AG04449 (cell line): Measurements from ENCODE around the gene HNRNPA1L2.
"Not testable (repeated sequence)": the region's sequence is repeated elsewhere in the genome, so short reads cannot be mapped to it uniquely, and the experiment has no call there.

ENCODE experiments used
- CTCF ChIA-PET: fragments of 350-600 bp; formaldehyde crosslinking; extraction: SDS; loops from one replicate; lab custom pipeline; 2021; ENCODE audit warnings: antibody characterized with exemption; lab: Yijun Ruan, JAX
- POLR2A ChIA-PET: fragments of 400-600, 350-600 bp; formaldehyde crosslinking; extraction: SDS; loops from one replicate; lab custom pipeline; 2020; ENCODE audit warnings: antibody characterized with exemption, inconsistent platforms; lab: Yijun Ruan, JAX
- DNase-seq: peaks from one replicate; pipeline ENCODE4 v3.0.0-alpha.2; 2010; ENCODE audit warnings: low read depth, low spot score
- H3K4me3 ChIP-seq: 2 replicates; pipeline ENCODE4 v1.5.1; 2011; ENCODE audit warnings: low read depth, mild to moderate bottlenecking, control low read depth, low read length
- TF ChIP-seq, protein P1 (sequence below): IDR thresholded peaks from one replicate; pipeline ENCODE4 v1.5.1; 2011; ENCODE audit warnings: mild to moderate bottlenecking, moderate library complexity, low read length, control low read depth, inconsistent platforms; ENCODE audit not compliant: insufficient read depth; ENCODE audit errors: missing control alignments

HNRNPA1L2 gene

DNA sequence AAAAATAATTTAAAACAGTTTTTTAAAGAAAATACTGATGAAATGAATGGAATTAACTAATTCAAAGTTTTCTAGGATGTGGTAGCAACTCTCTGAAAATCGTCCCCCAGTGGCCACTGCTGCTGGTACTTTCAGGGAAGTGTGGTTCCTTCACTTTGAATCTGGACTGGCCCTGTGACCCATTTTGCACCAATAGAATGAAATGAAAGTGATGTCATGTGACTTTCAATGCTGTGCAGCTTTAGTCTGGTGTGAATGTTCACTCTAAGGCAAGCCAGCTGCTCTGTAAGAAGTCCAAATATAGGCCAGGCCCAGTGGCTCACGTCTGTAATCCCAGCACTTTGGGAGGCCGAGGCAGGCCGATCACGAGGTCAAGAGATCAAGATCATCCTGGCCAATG is 26.4 kb upstream of the HNRNPA1L2 start:
- ChIA-PET CTCF (no interaction called here), POLR2A (interaction anchor here (2.2 to 3.0 kb wide), 2 partner anchors 16 to 37 kb away, joined by 10 to 31 read pairs; partner anchors contain the start of gene SUGT1)
- no peak for DNase-seq
- no peak overlapping the region for H3K4me3 ChIP-seq
- TF ChIP-seq, protein P1, sequence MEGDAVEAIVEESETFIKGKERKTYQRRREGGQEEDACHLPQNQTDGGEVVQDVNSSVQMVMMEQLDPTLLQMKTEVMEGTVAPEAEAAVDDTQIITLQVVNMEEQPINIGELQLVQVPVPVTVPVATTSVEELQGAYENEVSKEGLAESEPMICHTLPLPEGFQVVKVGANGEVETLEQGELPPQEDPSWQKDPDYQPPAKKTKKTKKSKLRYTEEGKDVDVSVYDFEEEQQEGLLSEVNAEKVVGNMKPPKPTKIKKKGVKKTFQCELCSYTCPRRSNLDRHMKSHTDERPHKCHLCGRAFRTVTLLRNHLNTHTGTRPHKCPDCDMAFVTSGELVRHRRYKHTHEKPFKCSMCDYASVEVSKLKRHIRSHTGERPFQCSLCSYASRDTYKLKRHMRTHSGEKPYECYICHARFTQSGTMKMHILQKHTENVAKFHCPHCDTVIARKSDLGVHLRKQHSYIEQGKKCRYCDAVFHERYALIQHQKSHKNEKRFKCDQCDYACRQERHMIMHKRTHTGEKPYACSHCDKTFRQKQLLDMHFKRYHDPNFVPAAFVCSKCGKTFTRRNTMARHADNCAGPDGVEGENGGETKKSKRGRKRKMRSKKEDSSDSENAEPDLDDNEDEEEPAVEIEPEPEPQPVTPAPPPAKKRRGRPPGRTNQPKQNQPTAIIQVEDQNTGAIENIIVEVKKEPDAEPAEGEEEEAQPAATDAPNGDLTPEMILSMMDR = no peak

DNA sequence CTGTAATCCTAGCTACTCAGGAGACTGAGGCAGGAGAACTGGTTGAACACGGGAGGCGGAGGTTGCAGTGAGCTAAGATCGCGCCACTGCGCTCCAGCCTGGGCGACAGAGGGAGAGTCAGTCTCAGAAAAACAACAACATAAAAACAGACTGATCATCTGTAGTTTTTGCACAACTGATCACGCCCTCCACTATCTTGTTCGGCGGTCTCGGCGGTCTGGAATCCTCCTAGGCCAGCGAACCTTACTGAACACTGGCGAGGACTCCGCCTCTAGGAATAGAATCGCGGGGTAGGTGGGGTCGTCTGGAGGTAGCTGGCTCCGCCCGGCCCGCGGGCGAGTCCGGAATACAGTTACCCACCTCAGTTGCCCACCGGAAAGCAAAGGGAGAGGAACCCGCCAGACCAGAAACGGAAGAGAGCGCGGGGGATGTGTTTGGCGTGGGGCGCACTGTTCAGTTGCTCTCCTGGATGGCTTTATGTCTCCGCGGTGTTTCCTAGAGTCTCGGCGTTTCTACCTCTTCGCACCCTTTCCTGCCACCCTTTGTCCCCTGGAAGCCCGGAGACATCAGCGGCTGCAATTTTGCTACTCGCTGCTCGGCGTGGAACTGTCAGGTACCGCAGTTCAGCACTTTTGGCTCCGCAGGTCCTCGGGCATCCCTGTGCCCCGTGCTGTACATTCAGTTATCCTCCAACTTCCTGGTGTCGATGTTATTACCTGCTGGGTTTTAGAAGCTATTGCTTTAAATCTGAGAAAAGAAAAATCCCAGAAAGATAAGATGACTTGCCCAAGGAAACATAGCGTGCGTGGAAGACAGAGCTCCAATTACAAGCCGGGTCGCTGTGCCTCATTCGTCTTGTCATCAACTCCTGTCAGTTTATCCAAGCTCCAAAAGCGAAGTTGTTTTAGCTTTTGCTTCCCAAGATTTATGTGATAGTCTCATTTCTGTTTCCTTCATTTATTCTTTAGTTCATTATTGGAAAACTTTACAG is 24.9 kb upstream of the HNRNPA1L2 start:
- ChIA-PET POLR2A (interaction anchor here (0.8 to 3.0 kb wide), 3 partner anchors 11 to 35 kb away, joined by 5 to 31 read pairs (median 10); partner anchors contain the start of gene SUGT1), CTCF (interaction anchor here (1.1 to 1.9 kb wide), 3 partner anchors 9 to 351 kb away, joined by 3 to 7 read pairs (median 7); partner anchors contain the start of gene SUGT1)
- TF ChIP-seq, protein P1 = no peak
- peak overlapping the region; percentile 95 for H3K4me3 ChIP-seq
- DNase-seq = peak; percentile 26

DNA sequence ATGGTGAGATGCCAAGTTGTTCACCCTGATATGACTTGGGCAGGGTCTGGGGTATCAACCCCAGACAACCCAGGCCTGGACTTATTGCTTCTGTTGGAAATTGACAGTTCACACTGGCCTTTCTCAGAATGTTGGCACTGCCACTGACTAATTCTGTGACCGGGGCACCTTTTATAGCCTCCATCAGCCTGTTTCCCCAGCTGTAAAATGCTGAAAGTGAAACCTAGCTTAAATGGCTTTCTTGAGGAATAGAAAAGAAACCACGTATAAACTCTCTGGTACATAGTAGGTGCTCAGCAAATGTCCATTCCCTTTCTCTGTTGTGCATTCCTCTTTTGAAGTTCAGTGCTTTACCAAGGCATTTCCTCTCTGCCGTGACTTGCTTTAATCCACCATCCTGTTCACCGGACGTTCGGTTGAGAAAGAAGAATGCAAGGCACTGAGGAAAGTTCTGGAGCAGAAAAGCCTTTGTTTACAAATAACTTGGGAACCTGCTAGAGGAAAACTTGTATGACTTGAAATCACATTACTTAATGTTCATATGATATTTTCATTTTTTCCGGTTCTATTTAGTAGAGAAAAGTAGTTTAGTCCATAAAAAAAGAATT is 11.0 kb upstream of the HNRNPA1L2 start:
- DNase-seq, CTCF ChIA-PET, POLR2A ChIA-PET, H3K4me3 ChIP-seq: not testable (repeated sequence)

DNA sequence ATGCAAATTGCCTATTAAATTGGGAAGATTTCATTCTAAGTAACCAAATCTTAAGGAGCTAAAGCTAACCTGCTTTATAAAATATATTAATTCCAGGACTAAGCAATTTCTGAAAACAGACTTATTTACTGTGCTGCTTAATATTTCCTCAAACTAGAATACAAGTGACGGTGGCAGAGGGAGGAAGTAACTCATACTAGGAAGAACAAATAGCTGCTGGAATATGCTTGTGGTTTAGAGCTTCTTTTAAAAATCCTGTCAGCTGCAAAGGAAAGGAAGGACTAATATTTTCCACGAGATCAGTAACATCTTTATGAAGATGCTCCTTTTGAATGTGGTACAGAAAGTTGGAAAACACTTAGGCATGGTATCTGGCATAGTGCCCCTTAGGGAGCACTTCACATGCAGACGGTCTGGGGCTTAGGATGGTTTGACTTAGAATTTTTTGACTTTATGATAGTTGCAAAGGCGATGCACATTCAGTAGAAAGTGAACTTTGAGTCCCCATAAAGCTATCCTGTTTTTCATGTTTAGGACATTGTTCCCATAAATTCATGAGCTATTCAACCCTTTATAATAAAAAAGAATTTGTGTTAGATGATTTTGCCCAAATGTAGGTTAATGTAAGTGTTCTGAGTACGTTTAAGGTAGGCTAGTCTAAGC is 3.4 kb upstream of the HNRNPA1L2 start:
- DNase-seq = no peak
- TF ChIP-seq, protein P1 = no peak
- POLR2A ChIA-PET = interaction anchor here (0.7 kb wide), 1 partner anchor 14 kb away, joined by 5 read pairs; the partner anchor contains the start of gene SUGT1
- no peak overlapping the region for H3K4me3 ChIP-seq
- CTCF ChIA-PET = interaction anchor here (1.1 to 2.1 kb wide), 3 partner anchors 9 to 26 kb away, joined by 3 to 11 read pairs (median 4); partner anchors contain the start of gene SUGT1

DNA sequence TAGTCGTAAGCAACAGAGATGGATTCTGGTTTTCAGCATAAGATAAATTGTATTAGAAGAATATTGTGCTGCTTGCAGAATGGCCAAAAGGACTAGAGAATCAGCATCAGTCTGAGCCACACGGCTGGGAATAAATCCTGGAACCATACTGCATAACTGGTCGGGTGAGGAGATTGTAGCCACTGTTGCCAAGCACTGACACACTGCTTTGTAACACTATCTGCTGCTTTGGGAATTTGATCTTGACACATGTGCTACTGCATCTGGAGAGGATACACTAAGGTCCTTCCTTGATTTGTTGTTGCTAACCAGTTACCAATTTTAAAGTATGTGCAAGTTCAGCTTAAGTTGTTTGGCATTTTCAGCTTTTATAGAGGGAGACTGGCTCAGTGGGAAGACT is 1.9 kb downstream of the HNRNPA1L2 start:
- POLR2A ChIA-PET = no interaction called here
- CTCF ChIA-PET = interaction anchor here (0.8 to 1.1 kb wide), 2 partner anchors 9 to 12 kb away, joined by 3 to 6 read pairs; no protein-coding TSS in a partner anchor

DNA sequence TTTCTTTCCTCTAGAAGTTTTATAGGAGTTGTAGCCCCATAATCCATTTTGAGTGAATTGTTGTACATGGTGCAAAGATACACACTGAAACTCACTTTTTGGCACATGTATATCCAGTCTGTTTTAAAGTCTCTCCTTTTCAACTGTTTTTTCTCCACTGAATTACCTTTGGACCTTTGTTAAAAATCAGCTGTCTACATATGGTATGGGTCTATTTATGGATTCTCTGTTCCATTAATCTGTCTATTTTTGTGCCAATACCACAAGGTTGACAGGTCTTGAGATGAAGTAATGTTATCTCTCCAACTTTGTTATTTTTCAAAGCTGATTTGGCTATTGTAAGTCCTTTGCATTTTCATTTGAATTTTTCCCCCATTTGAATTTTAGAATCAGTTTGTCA is 4.7 kb downstream of the HNRNPA1L2 start:
- TF ChIP-seq, protein P1 = no peak

More for the DNA sequence above, 1.9 kb downstream of the HNRNPA1L2 start:
- TF ChIP-seq, protein P1 = no peak
- no peak overlapping the region for H3K4me3 ChIP-seq
- no peak for DNase-seq

More for the DNA sequence above, 4.7 kb downstream of the HNRNPA1L2 start:
- no peak overlapping the region for H3K4me3 ChIP-seq
- CTCF ChIA-PET = no interaction called here
- no peak for DNase-seq
- POLR2A ChIA-PET = no interaction called here
